NCI-H2171 treated with DMSO at 0.1 percent for 48 hours (cell line): ENCODE data around the gene ENOPH1.
"Not testable (repeated sequence)": the region's sequence is repeated elsewhere in the genome, so short reads cannot be mapped to it uniquely, and the experiment has no call there.

Experiments used
- DNase-seq: peaks from one replicate; lab custom pipeline; 2025; lab: John Stamatoyannopoulos, UW

The ENOPH1 gene

DNA sequence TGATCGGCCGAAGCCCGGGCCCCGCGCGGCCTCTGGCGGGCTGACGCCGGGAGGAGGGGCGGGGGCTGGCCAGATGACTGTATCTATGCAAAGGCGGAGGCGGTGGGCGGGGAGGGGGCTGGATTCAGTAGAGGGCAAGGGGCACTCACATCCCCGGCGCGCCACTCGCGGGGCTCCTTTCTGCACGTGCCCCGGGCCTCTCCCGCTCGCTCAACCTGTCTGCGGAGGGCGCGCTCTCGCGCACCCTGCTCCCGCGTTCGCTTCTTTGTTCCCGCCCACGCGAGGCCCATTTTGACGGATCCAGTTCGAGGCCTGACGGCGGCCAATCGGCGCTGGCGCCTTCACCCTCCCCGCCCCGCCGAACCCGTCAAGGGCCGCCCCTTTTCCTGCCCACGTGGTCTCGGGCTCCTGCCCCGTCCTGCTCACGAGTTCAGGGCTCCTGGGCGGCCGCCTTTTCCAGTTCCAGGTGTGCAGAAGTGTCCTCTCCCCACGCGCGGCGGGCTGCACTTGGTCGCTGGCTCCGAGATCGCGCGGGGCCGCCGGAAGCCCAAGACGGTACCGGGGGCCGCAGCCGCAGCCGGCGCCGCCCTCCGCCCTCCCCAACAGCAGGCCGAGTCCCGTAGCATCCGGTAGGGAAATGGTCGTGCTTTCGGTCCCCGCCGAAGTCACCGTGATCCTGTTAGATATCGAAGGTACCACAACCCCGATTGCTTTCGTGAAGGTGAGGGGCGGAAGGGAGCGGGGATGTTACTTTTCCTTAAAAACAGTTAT, at the start of gene ENOPH1, which contains the start of gene HNRNPDL:
ENOPH1 (plus strand) TSS at position 398 of the 771 bp plus-strand sequence; CDS start at position 638, 240 bp downstream.
HNRNPDL (minus strand) TSS at position 270 of the 771 bp plus-strand sequence. CDS start 772 bp downstream, outside the sequence.
- peak; percentile 88 for DNase-seq

DNA sequence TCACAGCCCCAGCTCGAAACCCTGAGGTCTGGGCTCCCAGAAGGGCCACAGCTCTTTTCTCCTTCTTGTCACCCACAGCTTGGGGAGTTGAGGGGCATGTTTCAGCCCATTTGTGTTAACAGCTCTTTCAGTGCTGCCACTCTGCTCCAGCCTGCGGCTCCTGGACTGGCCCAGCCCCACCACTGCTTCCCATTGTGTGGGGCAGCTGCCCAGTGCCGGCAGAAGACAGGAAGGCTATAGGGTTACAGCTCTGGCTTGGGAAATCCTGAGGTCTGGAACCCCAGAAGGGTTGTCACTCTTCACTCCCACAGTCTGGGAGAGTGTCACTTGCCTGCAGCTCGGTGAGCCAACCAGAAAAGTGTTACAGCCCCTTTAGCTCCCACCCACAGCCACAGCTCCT, 49.6 kb upstream of the ENOPH1 start:
- no peak for DNase-seq

DNA sequence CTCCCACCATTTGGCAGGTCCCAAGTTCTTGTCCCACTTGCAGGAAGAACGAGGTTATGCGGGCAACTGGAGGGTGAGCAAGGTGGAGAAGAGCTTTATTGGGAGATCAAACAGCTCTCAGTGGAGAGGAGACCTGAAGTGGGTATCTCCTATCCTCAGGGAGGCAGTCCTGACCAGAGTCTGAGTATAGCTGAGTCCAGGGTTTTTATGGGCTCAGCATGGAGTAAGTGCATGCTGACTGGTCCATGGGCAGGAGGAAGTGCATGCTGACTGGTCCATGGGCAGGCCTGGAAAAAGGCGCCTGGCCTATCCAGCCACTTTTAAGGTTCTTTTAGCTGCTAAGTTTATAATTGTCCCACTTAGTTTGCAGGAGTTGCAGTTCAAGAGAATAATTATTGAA, 49.2 kb upstream of the ENOPH1 start:
- no peak for DNase-seq

DNA sequence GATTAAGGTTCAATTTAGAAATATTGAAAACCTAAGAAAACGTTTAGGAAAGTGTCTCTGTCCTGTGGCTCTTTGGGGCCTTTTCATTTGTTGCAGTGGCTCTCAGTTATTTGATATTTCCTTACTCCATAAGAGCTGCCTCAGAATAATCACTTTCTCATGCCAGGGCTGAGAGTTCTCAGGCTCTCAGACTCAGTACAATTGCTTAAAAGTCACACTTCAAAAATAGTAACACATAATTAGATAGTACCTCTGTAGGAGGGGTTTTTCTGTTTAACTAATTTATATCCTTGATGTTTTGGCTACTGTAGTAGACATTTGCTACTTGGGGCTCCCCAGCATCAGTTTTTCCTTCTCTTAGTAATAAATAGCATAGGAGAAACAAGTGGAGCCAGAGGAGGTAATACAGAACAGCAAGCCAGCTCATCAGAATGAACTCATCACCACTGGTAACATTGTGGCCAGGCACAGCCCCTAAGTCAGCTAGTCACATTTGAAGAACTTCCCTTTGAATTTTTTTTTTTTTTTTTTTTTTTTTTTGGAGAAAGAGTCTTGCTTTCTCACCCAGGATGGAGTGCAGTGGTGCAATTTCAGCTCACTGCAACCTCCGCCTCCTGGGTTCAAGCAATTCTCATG, 48.6 kb upstream of the ENOPH1 start:
- no peak for DNase-seq

DNA sequence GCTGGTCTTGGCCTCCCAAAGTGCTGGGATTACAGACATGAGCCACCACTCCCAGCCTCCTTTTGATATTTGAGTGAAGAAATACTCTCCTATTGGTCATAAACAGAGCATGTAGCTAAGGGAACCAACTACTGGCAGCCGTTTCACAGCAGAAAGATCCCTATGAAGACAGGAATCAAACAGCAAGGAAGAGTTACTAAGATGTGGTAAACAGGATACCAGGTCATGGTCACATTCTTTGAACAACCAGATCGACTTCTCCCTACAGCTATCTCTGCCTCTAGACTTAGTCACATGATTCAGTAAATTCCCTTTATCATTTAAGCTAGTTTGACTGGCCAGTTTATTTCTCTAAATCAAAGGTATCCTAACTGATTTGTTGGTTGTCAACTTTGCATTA, 47.6 kb upstream of the ENOPH1 start:
- no peak for DNase-seq

DNA sequence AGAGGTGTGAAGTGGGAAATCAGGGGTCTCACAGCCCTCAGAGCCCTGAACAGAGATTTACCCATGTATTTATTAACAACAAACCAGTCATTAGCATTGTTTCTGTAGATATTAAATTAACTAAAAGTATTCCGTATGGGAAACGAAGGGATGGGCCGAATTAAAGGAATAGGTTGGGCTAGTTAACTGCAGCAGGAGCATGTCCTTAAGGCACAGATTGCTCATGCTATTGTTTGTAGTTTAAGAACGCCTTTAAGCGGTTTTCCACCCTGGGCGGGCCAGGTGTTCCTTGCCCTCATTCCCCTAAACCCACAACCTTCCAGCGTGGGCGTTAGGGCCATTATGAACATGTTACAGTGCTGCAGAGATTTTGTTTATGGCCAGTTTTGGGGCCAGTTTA, 44.1 kb upstream of the ENOPH1 start:
- not testable (repeated sequence) for DNase-seq

DNA sequence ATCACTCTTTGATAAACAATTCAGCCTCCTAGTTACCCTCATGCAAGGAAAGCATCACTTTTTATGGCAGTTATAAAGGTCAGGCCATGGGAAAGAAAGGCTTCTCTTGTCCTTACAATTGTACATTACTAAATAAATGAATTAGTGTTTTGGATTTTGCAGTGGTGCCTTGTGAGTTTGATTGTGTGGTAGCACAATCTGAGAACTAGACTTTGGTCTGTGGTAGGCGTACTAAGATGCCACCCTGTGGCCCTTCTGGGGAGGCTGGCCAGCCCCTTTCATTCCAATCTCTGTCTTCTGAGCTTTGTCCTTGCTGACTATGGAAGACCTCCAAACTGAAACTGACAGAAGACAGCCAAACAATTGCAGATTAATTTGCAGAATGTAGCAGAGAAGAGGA, 42.0 kb upstream of the ENOPH1 start:
- DNase-seq = no peak

DNA sequence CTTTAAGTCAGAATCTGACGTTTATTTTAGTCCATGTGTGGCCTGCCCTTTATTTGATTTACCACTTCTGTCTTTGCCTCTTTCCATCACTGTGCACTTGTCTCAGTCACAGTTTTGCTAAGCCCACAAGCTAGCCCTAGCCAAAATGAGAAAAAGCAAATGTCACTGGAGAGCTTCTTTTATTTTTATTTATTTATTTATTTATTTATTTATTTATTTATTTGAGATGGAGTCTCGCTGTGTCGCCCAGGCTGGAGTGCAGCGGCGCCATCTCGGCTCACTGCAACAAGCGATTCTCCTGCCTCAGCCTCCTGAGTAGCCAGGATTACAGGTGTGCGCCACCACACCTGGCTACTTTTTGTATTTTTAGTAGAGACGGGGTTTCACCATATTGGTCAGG, 40.3 kb upstream of the ENOPH1 start:
- not testable (repeated sequence) for DNase-seq

DNA sequence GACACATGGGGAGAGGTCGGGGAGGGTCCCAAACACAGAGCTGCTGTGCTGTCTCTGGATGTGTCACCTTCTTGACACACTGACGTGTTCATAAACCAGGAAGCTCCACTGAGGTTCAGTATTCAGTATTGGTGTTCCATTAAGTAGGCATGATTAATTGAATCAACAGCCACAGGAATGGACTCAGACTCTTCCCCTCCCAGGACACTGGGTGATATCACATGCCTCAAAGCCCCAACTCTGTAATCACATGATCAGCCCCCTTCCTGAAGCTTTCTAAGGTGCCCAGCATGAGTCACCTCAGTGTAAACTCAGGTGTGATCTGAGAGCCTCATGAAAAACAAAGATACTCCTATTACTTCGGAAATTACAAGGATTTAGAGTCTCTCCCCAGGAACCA, 35.5 kb upstream of the ENOPH1 start:
- no peak for DNase-seq

DNA sequence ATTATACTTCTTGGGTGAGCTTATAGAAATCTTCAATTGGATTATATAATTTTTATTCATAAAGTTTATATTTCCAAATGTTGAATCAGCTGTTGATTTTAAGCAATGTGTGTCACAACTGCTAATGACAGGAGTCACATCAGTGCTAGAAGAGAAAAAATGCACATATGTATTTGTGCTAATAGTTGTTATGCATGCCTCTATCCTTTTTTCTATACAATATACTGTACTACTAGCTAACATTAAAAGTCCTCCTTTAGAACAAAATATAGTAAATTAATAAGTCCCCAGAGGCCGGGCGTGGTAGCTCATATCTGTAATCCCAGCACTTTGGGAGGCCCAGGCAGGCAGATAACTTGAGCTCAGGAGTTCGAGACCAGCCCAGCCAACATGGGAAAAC, 32.9 kb upstream of the ENOPH1 start:
- no peak for DNase-seq

DNA sequence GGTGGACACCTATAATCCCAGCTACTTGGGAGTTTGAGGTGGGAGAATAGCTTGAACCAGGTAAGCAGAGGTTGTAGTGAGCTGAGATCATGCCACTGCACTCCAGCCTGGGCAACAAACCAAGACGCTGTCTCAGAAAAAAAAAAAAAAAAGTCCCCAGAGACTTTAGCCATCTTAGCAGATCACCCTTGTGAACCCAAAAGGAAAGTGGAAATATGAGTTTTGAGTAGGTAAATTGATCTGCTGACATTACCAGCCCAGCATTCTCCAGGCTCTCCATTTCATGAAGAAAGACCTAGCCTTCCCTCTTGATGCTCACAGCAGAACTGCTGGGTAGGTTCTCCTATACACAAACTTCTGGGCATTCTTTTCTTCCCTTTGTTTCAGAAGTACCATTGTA, 32.1 kb upstream of the ENOPH1 start:
- DNase-seq = peak; percentile 31

DNA sequence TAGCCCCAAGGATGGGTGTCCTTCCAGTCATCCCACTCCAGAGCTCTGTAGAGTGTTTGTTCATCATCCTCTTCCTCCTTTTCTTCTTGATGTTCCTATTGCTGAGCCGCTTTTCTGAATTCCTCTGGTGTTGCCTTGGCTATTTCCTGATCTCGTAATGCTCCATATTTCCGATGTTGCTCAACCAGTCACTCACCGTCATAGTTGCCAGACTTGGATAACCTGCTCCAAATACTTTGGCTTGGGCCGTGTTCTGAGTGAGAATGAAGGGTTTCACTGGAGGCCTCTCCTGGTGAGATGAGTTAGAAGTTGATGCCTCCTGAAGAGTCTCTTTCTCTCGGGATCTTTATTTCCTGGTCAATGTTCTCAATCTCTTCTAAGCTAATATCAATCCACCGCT, 28.8 kb upstream of the ENOPH1 start:
- DNase-seq = no peak

DNA sequence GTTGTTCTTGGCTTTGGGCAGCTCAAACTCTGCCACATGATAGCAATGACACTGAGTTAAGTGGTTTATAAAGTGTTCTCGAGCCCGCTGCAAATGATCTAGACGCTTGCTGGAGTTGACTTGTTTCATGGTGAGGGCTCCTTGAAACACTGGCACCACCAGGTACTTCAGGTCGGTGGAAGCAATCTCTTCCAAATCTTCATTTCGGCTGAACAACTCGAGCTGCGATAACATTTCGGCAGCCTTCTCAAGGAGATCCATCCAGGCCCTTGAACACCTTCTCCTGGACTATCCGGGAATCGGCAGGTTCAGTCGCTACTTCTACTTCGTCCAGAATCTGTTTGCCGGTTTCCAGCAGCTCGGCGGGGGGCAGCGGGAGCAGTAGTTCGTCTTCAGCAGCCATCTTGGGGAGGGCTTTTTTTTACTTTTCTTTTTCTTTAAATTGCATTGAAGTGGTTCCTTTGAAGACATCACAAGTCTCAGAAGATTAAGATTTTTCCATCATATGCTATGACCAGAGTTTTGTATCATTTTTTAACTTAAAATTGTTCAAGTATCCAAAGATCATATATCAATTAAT, 28.1 kb upstream of the ENOPH1 start:
- DNase-seq = no peak

DNA sequence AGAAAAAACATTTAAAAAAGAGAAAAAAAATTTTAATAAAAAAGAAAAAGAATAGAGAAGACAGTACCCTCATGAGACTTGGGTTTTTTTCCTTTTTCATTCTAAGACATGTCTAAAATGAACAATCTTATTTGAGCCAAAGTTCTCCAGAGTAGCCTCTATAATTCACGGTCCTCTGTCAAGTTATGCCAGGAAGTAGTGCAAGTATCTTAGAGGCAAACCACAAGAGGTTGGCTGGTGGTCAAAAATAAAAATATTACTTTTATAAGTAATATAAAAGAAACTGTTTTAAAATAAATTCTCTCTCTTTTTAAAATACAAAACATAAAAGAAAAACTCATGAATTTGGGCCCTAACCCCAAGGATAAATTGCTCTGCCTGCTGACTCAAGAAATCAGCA, 26.7 kb upstream of the ENOPH1 start:
- no peak for DNase-seq

DNA sequence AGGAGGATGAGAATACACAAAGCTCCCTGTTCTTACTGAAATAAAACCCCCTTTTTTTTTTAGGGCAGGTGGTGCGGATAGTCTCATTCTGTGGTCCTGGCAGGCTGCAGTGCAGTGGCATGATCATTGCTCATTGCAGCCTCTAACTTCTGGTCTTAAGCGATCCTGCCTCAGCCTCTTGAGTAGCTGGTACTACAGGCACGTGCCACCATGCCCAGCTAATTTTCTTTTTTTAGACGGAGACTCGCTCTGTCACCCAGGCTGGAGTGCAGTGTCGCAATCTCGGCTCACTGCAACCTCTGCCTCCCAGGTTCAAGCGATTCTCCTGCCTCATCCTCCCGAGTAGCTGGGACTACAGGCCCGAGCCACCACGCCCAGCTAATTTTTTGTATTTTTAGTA, 15.3 kb upstream of the ENOPH1 start:
- not testable (repeated sequence) for DNase-seq

DNA sequence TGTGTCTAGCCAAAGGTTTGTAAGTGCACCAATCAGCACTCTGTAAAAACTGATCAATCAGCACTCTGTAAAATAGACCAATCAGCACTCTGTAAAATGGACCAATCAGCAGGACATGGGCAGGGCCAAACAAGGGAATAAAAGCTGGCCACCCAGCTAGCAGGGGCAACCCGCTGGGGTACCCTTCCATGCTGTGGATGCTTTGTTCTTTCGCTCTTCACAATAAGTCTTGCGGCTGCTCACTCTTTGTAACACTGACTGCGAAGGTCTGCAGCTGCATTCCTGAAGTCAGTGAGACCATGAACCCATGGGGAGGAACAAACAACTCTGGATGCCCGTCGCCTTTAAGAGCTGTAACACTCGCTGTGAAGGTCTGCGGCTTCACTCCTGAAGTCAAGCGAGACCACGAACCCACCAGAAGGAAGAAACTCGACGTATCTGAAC, 14.4 kb upstream of the ENOPH1 start:
- DNase-seq = no peak

DNA sequence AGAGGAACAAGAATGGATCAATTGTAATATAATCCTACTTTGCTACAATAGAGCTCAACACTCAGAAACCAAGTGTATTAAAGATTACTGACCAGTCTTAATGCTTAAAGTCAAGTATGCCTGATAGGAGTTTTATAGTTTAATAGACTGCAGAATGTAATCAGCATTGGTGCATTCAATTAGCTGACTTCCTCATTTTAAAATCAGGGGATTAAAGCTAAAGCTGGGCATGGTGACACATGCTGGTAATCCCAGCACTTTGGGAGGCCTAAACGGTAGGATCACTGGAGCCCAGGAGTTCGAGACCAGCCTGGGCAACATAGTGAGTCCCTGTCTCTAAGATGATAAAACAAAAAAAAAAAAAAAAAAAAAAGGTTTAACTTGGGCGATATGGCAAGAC, 10.9 kb upstream of the ENOPH1 start:
- no peak for DNase-seq

DNA sequence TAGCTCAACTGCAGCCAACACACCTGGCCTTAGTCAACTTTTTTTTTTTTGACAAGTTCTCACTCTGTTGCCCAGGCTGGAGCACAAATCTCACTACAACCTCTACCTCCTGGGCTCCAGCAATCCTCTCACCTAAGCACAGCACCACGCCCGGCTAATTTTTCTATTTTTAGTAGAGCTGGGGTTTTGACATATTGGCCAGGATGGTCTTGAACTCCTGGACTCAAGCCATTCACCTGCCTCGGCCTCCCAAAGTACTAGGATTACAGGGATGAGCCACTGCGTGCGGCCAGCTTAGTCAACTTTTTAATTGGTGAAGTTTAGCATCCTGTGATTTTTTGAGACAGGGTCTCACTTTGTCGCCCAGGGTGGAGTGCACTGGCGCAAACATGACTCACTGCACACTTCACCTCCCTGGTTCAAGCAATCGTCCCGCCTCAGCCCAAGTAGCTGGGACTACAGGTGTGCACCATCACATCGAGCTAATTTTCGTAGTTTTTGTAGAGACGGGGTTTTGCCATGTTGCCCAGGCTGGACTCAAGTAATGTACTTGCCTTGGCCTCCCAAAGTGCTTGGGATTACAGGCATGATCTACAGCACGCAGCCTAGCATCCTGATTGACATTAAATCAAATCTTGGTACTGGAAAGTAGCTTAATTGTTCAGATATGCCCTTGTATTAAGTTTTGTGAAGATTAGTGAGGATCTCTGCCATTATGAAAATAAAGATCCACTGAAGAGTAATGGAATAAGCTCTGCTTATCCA, 8.4 kb upstream of the ENOPH1 start:
- DNase-seq = no peak

DNA sequence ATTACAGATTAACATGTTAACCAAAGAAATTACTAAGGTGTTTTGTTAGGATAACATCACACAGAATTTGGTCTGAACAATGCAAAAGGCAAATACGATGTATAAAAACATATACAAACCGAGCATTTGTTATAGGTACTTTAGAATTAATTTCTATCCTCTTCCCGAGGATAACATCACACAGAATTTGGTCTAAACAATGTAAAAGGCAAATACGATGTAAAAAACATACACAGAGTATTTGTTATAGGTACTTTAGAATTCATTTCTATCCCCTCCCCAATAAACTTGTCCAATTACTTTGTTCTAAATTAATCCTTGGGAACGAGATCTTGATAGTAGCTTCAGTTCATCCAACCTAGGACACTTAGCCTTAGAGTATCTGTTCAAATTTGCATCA, 7.8 kb upstream of the ENOPH1 start:
- no peak for DNase-seq

DNA sequence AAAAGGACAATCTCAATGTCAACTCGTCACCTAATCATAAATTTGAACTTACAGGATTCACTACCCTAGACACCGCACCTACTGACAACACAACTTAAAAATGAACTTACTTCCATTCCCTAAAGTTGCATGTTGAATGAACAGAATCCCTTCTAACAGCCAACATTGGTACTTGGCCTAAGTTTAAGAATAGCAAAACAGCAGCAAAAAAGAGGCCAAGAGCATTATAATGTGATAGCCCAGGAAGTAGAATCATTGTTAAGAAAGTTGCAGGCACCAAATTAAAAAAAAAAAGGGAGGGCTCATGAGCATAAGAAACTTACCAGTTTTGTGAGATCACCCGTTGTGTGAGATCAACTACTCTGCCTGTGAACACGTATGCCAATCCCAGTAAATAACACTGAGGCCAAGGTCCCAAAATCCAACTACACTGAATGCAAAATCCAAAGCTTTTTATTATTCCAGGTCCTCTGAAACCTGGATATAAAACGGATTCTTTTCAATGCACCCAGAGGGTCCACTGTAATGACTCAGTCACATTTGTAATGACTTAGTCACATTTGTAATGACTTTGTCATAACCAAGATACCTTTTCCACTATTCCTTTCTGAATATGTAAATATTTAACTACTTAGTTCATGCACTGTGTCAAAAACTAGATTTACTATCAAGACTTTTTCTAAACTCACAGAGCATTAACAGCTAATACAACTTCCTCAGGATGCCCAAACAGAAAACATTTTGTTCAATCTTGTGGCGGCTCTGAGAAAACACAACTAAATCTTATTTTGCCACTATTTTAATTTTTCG, 6.9 kb upstream of the ENOPH1 start:
- peak; percentile 3 for DNase-seq

DNA sequence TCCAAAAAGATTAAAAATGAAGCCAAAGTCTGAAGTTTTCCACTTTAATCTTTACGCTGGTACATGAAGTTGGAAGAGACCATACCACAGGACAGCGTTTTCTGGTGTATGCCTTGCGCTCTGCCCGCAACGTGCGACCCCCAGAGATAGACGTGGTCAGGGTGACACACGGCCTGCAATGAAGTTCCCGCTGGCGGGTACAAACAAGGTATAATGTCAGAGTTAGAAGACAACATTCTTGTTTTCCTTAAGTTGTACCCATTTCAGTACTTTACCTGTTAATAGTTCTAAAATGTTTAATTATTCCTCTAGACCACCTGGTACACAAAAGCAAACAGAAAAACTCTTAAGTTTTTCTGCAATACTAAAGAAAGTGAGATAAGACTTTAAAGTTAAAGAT, 4.9 kb upstream of the ENOPH1 start:
- DNase-seq = no peak

DNA sequence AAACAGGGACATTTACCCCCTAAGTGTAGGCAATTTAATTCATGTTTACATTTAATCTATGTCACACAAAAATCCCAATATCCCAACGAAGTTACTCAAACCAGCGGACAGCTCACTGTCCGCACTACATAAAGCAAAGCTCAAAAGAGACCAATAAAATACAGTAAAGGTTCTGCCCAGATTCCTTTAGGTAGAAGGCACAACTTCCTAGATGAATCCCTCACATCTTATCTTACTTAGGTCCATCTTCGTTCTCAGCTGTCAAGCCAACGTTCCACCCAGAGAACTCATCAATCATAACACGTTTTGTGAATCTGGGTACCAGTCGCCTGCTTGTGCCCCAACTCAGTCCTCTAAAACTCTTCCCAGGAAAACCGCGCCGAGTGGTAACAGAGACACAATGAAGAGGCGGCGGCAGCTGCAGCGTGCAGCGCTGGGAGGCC, 1.8 kb upstream of the ENOPH1 start:
- no peak for DNase-seq
